Measurements from ENCODE around the gene CDKN2AIPNL.
A peak's percentile ranks its signal among the peaks of the same experiment; 100 is the strongest.

DNA sequence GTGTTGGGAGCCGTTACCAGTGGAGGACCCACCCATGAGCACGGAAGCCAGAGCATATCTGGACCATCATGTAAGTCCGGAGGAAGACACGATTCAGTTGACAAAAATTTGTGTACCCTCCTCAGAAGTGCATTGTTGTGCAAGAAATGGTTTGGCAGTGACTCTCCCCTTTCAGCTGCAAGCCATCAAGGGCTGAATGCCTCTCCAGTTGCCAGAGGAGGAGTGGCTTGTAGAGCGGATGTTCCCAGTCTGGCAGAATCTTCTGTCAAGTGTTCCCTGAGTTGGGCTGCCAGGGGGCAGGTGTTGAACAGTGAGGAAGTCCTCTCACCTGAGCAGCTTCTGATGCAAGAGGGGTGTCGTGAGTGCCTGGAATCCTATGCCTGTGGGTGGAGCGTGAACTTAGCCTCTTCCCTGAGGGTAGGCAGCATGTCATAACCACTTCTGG lies 27.6 kb upstream of the CDKN2AIPNL start:
- TF ChIP-seq ELK1 (IDR thresholded peaks at IDR 0.05; ENCODE audit: borderline replicate concordance, low read depth, low read length): no peak
- TF ChIP-seq MAFK (IDR thresholded peaks at IDR 0.05; ENCODE audit: low read depth, low read length): peak; percentile 22; the same call in 1 of the 2 replicates
- 0 out of 2 replicates have a peak, but pooled peaks have one; percentile 7 for TF ChIP-seq CTCF (conservative IDR thresholded peaks at IDR 0.05; ENCODE audit: low read depth, low read length)
